ENCODE measurements around the gene OR3A2. TPM values are rescaled to one million over a fixed set of nuclear protein-coding genes. Genes with fewer than 3 reads are reported as not detected.
A peak's percentile ranks its signal among the peaks of the same experiment; 100 is the strongest.
"Not testable (repeated sequence)": the region's sequence is repeated elsewhere in the genome, so short reads cannot be mapped to it uniquely, and the experiment has no call there.

OR3A2 gene
- total and polyA plus RNA-seq, 4 donors = 0.51 TPM; not detected in 3

DNA sequence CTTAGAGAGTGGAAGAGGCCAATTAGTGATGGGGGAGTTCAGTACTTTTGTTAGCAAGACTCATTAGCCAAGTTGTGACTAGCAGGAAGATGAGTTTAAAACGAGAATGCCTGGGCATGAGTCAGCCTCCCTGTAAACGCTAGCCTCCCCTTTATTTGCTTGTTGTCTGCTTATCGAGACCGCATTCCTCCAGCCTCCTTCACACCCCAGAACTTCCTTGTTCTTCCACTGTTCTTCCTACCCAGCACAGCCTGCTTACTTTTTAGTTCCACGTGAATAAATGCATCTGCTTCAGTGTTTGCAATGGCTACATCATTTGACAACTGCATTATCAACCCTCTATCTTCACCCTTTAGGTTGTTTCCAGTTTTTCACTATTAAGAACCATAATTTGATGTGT is 67.8 kb downstream of the OR3A2 start:
- Histone ChIP-seq H3K36me3 (ENCODE audit: control insufficient read depth in 1 of 2, insufficient read depth in 2 of 2, low read length in 1 of 2) (no peaks in the 10 kb centered on the region), H3K4me1 (ENCODE audit: control insufficient read depth in 1 of 2, insufficient read depth in 2 of 2, low read length in 2 of 2) (no peaks in the 10 kb centered on the region), H3K27me3 (ENCODE audit: control insufficient read depth in 1 of 2, insufficient read depth in 2 of 2, low read length in 1 of 2) (no peaks in the 10 kb centered on the region), H3K27ac (ENCODE audit: low read depth in 1 of 2, low read length in 2 of 2) (no peak overlapping the region), H3K4me3 (ENCODE audit: low read length in 2 of 2) (no peak overlapping the region), H3K9me3 (ENCODE audit: control insufficient read depth, low read length) (no peaks in the 10 kb centered on the region)
- ATAC-seq (ENCODE audit: low FRiP score) (no peak), DNase-seq (no peak)
- WGBS, 2 donors = 62 to 73% methylated on average over 5 of the region's 5 CpGs
- intact Hi-C loops (cut with DNase I) = no loop called here

- H3K9me3 ChIP-seq (ENCODE audit: control insufficient read depth, low read length) = no peaks in the 10 kb centered on the region
- no peaks in the 10 kb centered on the region for H3K27me3 ChIP-seq (ENCODE audit: control insufficient read depth in 1 of 2, insufficient read depth in 2 of 2, low read length in 1 of 2)
- H3K4me1 ChIP-seq (ENCODE audit: control insufficient read depth in 1 of 2, insufficient read depth in 2 of 2, low read length in 2 of 2) = no peaks in the 10 kb centered on the region
- no peak for DNase-seq
- no peak for ATAC-seq (ENCODE audit: low FRiP score)
- 69 to 80% methylated on average over 3 of the region's 3 CpGs for WGBS, 2 donors
- H3K27ac ChIP-seq (ENCODE audit: low read depth in 1 of 2, low read length in 2 of 2) = no peak overlapping the region
- no peak overlapping the region for H3K4me3 ChIP-seq (ENCODE audit: low read length in 2 of 2)
- no peaks in the 10 kb centered on the region for H3K36me3 ChIP-seq (ENCODE audit: control insufficient read depth in 1 of 2, insufficient read depth in 2 of 2, low read length in 1 of 2)
- intact Hi-C loops (cut with DNase I) = no loop called here
Measured at GRCh38 chr17:3316836-3317235, 69.3 kb downstream of the OR3A2 start.

- Histone ChIP-seq H3K27ac (ENCODE audit: low read depth in 1 of 2, low read length in 2 of 2) (no peak overlapping the region), H3K27me3 (ENCODE audit: control insufficient read depth in 1 of 2, insufficient read depth in 2 of 2, low read length in 1 of 2) (no peaks in the 10 kb centered on the region), H3K4me3 (ENCODE audit: low read length in 2 of 2) (no peak overlapping the region), H3K4me1 (ENCODE audit: control insufficient read depth in 1 of 2, insufficient read depth in 2 of 2, low read length in 2 of 2) (no peaks in the 10 kb centered on the region), H3K9me3 (ENCODE audit: control insufficient read depth, low read length) (no peaks in the 10 kb centered on the region), H3K36me3 (ENCODE audit: control insufficient read depth in 1 of 2, insufficient read depth in 2 of 2, low read length in 1 of 2) (no peaks in the 10 kb centered on the region)
- ATAC-seq (ENCODE audit: low FRiP score) = no peak
- intact Hi-C loops (cut with DNase I) = no loop called here
- 66 to 71% methylated on average over 4 of the region's 4 CpGs for WGBS, 2 donors
- no peak for DNase-seq
Measured at GRCh38 chr17:3308603-3309002, 77.5 kb downstream of the OR3A2 start.

DNA sequence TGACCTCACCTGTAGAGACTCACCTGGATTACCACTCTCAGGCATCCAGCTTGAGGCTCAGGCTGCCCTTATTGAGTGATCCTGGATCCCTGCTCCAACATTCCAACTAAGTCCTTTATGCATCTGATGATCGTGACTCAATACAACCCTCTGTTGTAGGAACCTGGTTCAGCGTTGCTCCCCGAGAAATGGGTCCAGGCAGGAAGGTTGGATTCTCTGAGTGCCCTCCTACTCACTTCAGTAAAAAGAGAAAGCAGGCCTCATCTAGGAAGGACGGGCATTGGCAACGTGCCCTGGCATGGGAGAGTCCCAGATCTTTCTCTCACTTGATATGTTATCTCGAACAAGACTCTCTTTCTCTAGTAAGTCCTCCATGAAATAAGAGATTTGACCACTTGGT is 87.8 kb downstream of the OR3A2 start, which contains the start of gene OR3A1:
TSS of gene OR3A1 (minus strand) at position 101 of the 400 bp plus-strand sequence. CDS start 5,778 bp downstream, outside the sequence.
- intact Hi-C loops (cut with DNase I) = loop anchor here in 1 of 2 donors (10.0 kb wide), 1 partner anchor 393 kb away; no protein-coding TSS in a partner anchor
- Histone ChIP-seq H3K27me3 (ENCODE audit: control insufficient read depth in 1 of 2, insufficient read depth in 2 of 2, low read length in 1 of 2) (no peaks in the 10 kb centered on the region), H3K4me3 (ENCODE audit: low read length in 2 of 2) (no peak within 1 kb of the TSS), H3K9me3 (ENCODE audit: control insufficient read depth, low read length) (peaks cover 4% of the 10 kb centered on the region), H3K4me1 (ENCODE audit: control insufficient read depth in 1 of 2, insufficient read depth in 2 of 2, low read length in 2 of 2) (no peaks in the 10 kb centered on the region), H3K36me3 (ENCODE audit: control insufficient read depth in 1 of 2, insufficient read depth in 2 of 2, low read length in 1 of 2) (no peaks in the 10 kb centered on the region), H3K27ac (ENCODE audit: low read depth in 1 of 2, low read length in 2 of 2) (no peak within 1 kb of the TSS)
- 80 to 86% methylated on average over 6 of the region's 6 CpGs for WGBS, 2 donors
- ATAC-seq (ENCODE audit: low FRiP score) = no peak
- peak in 1 of 2 donors; percentile 41 for DNase-seq

DNA sequence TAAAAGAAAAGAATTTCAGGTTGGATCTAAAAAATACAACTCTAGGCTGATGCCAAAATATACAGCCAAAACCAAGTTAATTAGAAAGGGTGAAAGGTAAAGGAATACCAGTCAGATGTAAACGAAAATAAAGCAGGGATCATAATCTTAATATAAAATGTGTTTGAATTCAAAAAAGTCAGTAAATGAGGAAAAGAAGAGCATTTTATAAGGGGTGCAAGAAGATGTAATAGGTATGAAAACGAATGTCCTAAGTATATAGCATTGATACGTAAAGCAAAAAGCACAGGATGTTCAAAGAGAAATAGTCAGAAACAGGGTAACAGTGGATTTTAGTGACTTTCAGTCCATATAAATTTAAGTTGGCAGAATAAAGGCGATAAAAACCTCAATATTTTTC is 90.5 kb downstream of the OR3A2 start:
- no peaks in the 10 kb centered on the region for H3K27me3 ChIP-seq (ENCODE audit: control insufficient read depth in 1 of 2, insufficient read depth in 2 of 2, low read length in 1 of 2)

DNA sequence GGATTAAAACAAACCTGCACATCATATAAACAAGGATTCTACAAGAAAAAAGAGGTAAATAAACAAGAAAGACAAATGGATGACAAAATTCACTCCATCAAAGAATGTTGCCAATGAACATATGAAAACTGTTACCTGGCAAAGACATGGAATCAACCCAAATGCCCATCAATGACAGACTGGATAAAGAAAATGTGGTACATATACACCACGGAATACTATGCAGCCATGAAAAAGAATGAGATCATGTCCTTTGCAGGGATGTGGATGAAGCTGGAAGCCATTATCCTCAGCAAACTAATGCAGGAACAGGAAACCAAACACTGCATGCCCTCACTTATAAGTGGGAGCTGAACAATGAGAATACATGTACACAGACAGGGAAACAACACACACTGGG is 92.6 kb downstream of the OR3A2 start:
- not testable (repeated sequence) for DNase-seq; H3K9me3 ChIP-seq (ENCODE audit: control insufficient read depth, low read length); H3K27ac ChIP-seq (ENCODE audit: low read depth in 1 of 2, low read length in 2 of 2); H3K4me1 ChIP-seq (ENCODE audit: control insufficient read depth in 1 of 2, insufficient read depth in 2 of 2, low read length in 2 of 2); H3K27me3 ChIP-seq (ENCODE audit: control insufficient read depth in 1 of 2, insufficient read depth in 2 of 2, low read length in 1 of 2); H3K36me3 ChIP-seq (ENCODE audit: control insufficient read depth in 1 of 2, insufficient read depth in 2 of 2, low read length in 1 of 2); ATAC-seq (ENCODE audit: low FRiP score); H3K4me3 ChIP-seq (ENCODE audit: low read length in 2 of 2)
- intact Hi-C loops (cut with DNase I) = loop anchor here in 1 of 2 donors (10.0 kb wide), 1 partner anchor 389 kb away; no protein-coding TSS in a partner anchor
- 84 to 90% methylated on average over 1 of the region's 1 CpG for WGBS, 2 donors

More for the DNA sequence above, 90.5 kb downstream of the OR3A2 start:
- intact Hi-C loops (cut with DNase I) = loop anchor here in 1 of 2 donors (10.0 kb wide), 1 partner anchor 391 kb away; no protein-coding TSS in a partner anchor
- no peak for DNase-seq
- WGBS, 2 donors = 60% methylated on average over 4 of the region's 4 CpGs
- H3K4me3 ChIP-seq (ENCODE audit: low read length in 2 of 2) = no peak overlapping the region
- H3K4me1 ChIP-seq (ENCODE audit: control insufficient read depth in 1 of 2, insufficient read depth in 2 of 2, low read length in 2 of 2) = no peaks in the 10 kb centered on the region
- H3K27ac ChIP-seq (ENCODE audit: low read depth in 1 of 2, low read length in 2 of 2) = no peak overlapping the region
- no peaks in the 10 kb centered on the region for H3K36me3 ChIP-seq (ENCODE audit: control insufficient read depth in 1 of 2, insufficient read depth in 2 of 2, low read length in 1 of 2)
- no peak for ATAC-seq (ENCODE audit: low FRiP score)
- peaks cover 2% of the 10 kb centered on the region for H3K9me3 ChIP-seq (ENCODE audit: control insufficient read depth, low read length)

DNA sequence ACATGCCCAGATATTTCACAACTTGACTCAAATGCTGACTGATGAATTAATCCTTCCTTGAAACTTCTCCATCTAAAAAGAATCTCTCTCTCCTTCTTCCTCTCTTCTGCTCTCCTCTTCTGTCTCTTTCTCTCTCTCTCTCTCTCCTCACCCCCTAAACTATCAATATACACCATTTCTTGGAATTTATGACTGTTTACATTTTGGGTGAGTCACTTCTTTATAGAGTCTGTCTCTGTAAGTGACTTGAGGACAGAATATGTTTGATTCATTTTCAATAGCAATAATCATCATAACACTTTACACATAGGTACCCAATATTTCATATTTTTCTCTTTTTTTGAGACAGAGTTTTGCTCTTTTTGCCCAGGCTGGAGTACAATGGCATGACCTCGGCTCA is 103.2 kb downstream of the OR3A2 start:
- ATAC-seq (ENCODE audit: low FRiP score) = no peak
- WGBS, 2 donors = 67 to 72% methylated on average over 1 of the region's 1 CpG
- Histone ChIP-seq H3K27me3 (ENCODE audit: control insufficient read depth in 1 of 2, insufficient read depth in 2 of 2, low read length in 1 of 2) (no peaks in the 10 kb centered on the region), H3K27ac (ENCODE audit: low read depth in 1 of 2, low read length in 2 of 2) (no peak overlapping the region), H3K9me3 (ENCODE audit: control insufficient read depth, low read length) (no peaks in the 10 kb centered on the region), H3K4me3 (ENCODE audit: low read length in 2 of 2) (no peak overlapping the region), H3K4me1 (ENCODE audit: control insufficient read depth in 1 of 2, insufficient read depth in 2 of 2, low read length in 2 of 2) (no peaks in the 10 kb centered on the region), H3K36me3 (ENCODE audit: control insufficient read depth in 1 of 2, insufficient read depth in 2 of 2, low read length in 1 of 2) (no peaks in the 10 kb centered on the region)
- intact Hi-C loops (cut with DNase I) = no loop called here
- DNase-seq = no peak

GRCh38 chr17:3276126-3276525 is 110.0 kb downstream of the OR3A2 start:
- DNase-seq (no peak), ATAC-seq (ENCODE audit: low FRiP score) (no peak)
- Histone ChIP-seq H3K9me3 (ENCODE audit: control insufficient read depth, low read length) (peaks cover under 1% of the 10 kb centered on the region), H3K4me3 (ENCODE audit: low read length in 2 of 2) (no peak overlapping the region), H3K36me3 (ENCODE audit: control insufficient read depth in 1 of 2, insufficient read depth in 2 of 2, low read length in 1 of 2) (no peaks in the 10 kb centered on the region), H3K27ac (ENCODE audit: low read depth in 1 of 2, low read length in 2 of 2) (no peak overlapping the region), H3K4me1 (ENCODE audit: control insufficient read depth in 1 of 2, insufficient read depth in 2 of 2, low read length in 2 of 2) (no peaks in the 10 kb centered on the region), H3K27me3 (ENCODE audit: control insufficient read depth in 1 of 2, insufficient read depth in 2 of 2, low read length in 1 of 2) (no peaks in the 10 kb centered on the region)
- intact Hi-C loops (cut with DNase I) = no loop called here
- 83 to 85% methylated on average over 4 of the region's 4 CpGs for WGBS, 2 donors

GRCh38 chr17:3271072-3271848 is 114.8 kb downstream of the OR3A2 start:
- no peak for ATAC-seq (ENCODE audit: low FRiP score)
- H3K4me3 ChIP-seq (ENCODE audit: low read length in 2 of 2) = no peak overlapping the region
- no peak overlapping the region for H3K27ac ChIP-seq (ENCODE audit: low read depth in 1 of 2, low read length in 2 of 2)
- no peak for DNase-seq
- intact Hi-C loops (cut with DNase I) = no loop called here
- peaks cover 3% of the 10 kb centered on the region for H3K9me3 ChIP-seq (ENCODE audit: control insufficient read depth, low read length)
- no peaks in the 10 kb centered on the region for H3K4me1 ChIP-seq (ENCODE audit: control insufficient read depth in 1 of 2, insufficient read depth in 2 of 2, low read length in 2 of 2)
- H3K36me3 ChIP-seq (ENCODE audit: control insufficient read depth in 1 of 2, insufficient read depth in 2 of 2, low read length in 1 of 2) = no peaks in the 10 kb centered on the region
- 82 to 87% methylated on average over 5 of the region's 5 CpGs for WGBS, 2 donors
- H3K27me3 ChIP-seq (ENCODE audit: control insufficient read depth in 1 of 2, insufficient read depth in 2 of 2, low read length in 1 of 2) = peaks cover 0 to 2% of the 10 kb centered on the region in 2 donors

Measured in aorta (tissue), 5 donors.